Fibroblast of skin of scalp (primary cell): Measurements from ENCODE around the gene ZNF548. TPM values are rescaled to one million over a fixed set of nuclear protein-coding genes. Genes with fewer than 3 reads are reported as not detected.
A peak's percentile ranks its signal among the peaks of the same experiment; 100 is the strongest.
"Not testable (repeated sequence)": the region's sequence is repeated elsewhere in the genome, so short reads cannot be mapped to it uniquely, and the experiment has no call there.

Source experiments
- DNase-seq: peaks from one replicate; pipeline ENCODE4 v3.0.0-alpha.2; 2013
- polyA plus RNA-seq, 2 experiments: library from polyadenylated mRNA; unstranded; fragments of 120-200 nt; gene quantifications; one replicate each; pipeline ENCODE4 v1.2.1, GENCODE V29; 2013; ENCODE audit not compliant: insufficient read length in 2 of 2

Gene ZNF548
- polyA plus RNA-seq (2013, experiment 1 of 2; ENCODE audit: insufficient read length) = 8.5 TPM
- 7.8 TPM for polyA plus RNA-seq (2013, experiment 2 of 2; ENCODE audit: insufficient read length)

DNA sequence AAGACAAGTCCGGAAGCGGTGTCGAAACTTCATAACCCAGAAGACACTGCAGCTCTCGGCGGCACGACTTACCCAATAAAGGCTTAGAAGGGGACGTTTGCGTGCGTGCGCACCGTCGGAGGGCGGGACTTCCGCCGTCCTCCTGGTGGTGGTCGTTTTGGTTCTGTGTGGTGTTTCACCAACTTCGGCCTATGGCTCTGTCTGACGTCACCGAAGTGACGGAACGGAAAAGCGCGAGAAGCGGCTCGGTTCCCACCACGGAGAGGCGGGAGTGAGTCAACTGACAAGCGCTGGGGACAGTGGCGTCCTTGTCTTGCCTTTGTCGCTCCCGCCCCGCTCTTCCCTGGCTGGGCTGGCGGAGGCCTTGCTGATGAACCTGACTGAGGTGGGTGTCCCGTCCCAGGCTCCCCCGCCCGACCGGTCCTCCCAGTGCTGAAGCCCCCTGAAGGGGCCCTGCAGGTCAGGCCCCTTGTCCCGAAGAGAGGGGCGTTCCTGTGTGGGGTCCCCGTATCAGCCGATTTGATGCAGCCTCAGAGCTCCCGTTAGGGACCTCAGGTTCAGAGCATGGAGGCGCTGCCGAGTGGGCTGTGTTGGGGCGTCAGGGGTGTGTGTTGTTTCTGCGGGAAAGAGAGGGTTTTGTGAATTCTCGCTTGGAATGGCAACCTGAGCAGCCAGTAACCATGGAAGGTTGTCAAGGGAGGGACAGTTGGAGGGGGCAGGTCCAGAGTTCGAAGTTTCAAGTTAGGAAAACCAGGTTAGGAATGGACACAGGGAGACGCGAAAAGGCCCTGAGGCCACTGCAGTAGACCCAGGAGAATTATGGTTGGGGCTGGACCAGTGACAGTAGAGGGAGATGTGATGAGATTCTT lies at the start of gene ZNF548:
TSS of gene ZNF548 (plus strand) at position 125 of the 869 bp plus-strand sequence. CDS start at position 371, 246 bp downstream.
- peak; percentile 100 for DNase-seq

GRCh38 chr19:57342582-57342981 lies 47.1 kb upstream of the ZNF548 start:
- no peak for DNase-seq

- peak; percentile 42 for DNase-seq
Observed at GRCh38 chr19:57348136-57348535, 41.5 kb upstream of the ZNF548 start.

- peak; percentile 98 for DNase-seq
Observed at GRCh38 chr19:57350877-57351805, 38.5 kb upstream of the ZNF548 start, which contains the start of gene ZNF304. Gene ZNF304 (plus strand): TSS chr19:57351271. CDS start chr19:57351665, 394 bp downstream.

DNA sequence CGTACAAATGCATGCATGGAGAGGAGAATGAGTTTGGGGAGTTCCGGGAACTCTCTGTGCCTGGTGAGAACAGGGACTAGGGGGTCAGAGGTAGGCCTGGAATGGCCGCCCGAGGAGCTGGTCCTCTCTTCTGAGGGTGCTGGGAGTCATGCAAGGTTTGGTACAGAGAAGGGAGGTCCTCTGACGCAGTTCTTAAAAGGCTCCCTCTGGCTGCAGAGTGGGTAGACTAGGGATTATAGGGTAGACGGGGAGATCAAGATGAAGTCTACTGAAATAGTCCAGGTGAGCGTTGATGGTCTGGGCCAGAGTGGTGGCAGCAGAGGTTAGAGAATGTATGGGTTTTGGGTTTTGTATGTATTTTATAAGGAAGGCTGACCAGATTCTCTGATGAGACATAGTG lies 37.8 kb upstream of the ZNF548 start:
- DNase-seq = no peak

GRCh38 chr19:57355916-57356315 lies 33.7 kb upstream of the ZNF548 start:
- DNase-seq = no peak

DNA sequence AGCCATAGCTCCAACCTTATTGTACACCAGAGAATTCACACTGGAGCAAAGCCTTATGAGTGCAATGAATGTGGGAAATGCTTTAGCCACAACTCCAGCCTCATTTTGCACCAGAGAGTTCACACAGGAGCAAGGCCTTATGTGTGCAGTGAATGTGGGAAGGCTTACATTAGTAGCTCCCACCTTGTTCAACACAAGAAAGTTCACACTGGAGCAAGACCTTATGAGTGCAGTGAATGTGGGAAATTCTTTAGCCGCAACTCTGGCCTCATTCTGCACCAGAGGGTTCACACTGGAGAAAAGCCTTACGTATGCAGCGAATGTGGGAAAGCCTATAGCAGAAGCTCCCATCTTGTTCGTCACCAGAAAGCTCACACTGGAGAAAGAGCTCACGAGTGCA lies 32.2 kb upstream of the ZNF548 start:
- no peak for DNase-seq

DNA sequence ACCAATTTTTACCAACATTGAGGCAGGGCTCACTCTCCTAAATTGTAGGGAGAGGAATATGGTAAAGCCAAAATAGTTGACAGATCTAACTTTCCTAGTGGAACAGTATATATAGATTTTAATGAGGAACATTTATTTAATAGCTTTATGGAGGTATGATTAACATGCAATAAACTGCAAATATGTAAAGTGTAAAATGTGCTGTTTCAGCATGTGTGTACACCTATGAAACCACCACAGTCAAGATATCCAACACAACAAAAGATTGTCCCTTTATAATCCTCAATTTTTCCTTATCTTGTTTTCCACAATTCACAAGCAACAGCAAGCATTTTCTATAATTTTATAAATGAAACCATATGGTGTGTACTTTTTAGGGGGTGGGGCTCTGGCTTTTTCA lies 30.4 kb upstream of the ZNF548 start:
- no peak for DNase-seq

DNA sequence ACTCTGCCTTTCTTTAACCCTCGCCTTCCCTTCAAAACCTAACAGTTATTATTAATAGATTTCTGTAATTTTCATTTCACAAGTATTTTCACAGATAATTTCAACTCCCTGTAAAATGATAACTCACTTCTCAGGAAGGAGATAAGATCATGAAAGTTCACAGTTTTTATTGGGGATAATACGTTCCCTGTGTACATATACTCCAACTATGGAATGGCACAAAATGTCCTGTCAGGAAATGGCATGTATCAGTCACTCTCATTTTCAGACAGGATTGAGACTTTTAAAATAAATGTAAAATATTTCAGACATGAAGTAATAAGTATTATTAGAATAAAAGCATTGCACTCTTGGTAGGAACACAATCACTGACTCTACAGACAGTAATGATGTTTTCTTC lies 27.2 kb upstream of the ZNF548 start:
- DNase-seq = no peak

- peak; percentile 100 for DNase-seq
Observed at GRCh38 chr19:57362997-57363687, 26.5 kb upstream of the ZNF548 start, which contains the start of the genes TRAPPC2B and ZNF547. Gene TRAPPC2B (plus strand): TSS chr19:57363551. CDS start chr19:57364834, 1,283 bp downstream. Gene ZNF547 (plus strand): TSS chr19:57363551. CDS start chr19:57368556, 5,005 bp downstream.

DNA sequence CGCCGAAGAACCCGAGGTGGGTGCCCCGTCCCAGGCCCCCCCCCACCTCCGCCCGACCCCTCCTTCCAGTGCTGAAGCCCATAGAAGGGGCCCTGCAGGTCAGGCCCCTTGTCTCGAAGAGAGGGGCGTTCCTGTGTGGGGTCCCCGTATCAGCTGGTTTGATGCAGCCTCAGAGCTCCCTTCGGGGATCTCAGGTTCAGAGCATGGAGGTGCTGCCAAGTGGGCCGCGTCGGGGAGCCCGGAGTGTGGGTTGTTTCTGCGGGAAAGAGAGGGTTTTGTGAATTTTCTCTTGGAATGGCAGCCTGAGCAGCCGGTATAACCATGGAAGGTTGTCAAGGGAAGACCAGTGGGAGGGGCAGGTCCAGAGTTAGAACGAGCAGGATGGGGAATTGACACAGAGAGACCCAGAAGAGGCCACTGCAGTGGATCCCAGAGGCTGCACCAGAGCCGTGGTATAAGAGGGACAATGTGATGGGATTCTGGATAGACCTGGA lies 25.9 kb upstream of the ZNF548 start:
- no peak for DNase-seq

DNA sequence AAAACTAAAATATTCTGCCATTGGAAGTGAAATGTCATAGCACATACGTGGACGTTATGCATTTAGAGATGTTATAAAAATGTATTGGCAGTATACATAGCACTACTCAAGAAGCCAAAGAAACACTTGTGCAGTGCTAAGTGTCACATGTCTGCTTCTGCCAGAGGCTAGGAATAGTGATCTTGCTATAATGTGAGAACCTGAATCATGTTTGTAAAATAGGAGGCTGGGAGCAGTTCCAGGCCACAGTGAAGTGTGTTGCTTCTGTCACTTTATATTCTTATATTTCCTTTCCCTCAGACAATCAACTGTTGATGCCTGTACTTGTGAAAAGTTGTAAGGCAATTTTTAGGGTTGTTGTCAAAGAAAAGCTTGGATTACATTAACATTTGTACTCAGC lies 22.9 kb upstream of the ZNF548 start:
- DNase-seq = no peak

- no peak for DNase-seq
Observed at GRCh38 chr19:57374179-57374578, 15.5 kb upstream of the ZNF548 start.

- not testable (repeated sequence) for DNase-seq
Observed at GRCh38 chr19:57374647-57375046, 15.0 kb upstream of the ZNF548 start.

- DNase-seq = no peak
Observed at GRCh38 chr19:57376151-57376550, 13.5 kb upstream of the ZNF548 start.

DNA sequence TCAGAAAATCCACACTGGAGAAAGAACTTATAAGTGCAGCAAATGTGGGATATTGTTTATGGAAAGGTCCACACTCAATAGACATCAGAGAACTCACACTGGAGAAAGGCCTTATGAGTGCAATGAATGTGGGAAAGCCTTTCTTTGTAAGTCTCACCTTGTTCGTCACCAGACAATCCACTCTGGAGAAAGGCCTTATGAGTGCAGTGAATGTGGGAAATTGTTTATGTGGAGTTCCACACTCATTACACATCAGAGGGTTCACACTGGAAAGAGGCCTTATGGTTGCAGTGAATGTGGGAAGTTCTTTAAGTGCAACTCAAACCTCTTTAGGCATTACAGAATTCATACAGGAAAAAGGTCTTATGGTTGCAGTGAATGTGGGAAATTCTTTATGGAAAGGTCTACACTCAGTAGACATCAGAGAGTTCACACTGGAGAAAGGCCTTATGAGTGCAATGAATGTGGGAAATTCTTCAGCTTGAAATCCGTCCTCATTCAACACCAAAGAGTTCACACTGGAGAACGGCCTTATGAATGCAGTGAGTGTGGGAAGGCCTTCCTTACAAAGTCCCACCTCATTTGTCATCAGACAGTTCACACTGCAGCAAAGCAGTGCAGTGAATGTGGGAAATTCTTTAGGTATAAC lies 12.0 kb upstream of the ZNF548 start:
- no peak for DNase-seq

DNA sequence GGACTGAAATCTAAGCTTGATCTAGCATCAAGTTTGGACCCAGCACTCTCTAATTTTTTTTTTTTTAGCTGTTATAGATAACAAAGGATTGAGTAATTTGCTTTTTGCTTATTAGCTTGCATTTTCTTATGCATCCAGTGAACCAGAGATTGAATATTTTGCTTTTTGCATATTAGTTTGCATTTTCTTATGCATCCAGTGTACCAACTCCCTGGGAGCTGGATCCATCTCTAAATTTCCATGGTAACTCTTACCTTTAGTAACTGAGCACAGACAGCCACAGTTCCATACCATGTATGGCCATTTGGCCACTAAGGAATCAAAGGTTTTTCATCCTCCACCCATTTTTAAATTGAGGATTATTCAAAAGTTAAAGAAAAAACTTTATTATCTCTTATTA lies 8.7 kb upstream of the ZNF548 start:
- no peak for DNase-seq

- DNase-seq = no peak
Observed at GRCh38 chr19:57382806-57383488, 6.7 kb upstream of the ZNF548 start.

DNA sequence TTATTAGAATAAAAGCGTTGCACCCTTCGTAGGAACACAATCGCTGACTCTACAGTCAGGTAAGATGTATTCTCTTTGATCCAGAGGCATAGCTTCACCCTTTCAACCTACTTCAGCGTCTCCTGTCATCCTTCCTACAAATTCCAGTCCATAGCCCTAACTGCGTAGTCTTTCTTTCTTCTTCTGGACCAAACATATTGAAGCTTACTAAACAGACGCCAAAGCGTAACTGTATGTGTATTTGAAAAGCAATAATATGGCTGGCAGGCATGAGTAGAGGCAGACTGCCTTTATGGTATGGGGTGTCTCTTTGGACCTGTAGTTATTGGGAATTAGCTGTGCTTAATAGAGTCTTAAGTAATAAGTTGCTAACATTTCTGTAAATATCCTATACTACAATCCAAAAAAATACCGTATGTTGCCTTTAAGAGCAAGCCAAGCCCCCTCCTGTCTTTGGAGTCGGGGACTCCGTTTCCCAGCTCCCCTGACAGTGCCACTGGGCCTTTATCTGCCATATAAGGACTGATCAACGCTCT lies 392 bp upstream of the ZNF548 start:
- DNase-seq = no peak

DNA sequence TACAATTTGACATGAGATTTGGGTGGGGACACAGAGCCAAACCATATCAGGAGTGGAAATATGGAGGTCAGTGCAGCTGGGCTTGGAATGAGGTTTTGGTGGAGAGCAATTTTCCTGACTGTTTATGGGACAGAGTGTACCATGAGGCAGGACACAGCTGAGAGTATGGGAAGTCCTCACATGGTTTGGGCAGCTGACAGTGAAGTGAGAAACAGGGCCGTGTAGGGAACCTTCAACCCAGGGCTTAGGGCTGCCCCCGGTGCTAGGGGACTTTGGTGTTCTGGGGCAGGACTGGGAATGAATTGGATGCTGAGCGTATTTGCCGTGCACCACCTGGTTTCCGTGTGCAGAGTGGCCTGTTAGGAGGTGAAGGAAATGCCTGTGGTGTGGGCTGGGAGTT lies 6.1 kb downstream of the ZNF548 start:
- DNase-seq = no peak

DNA sequence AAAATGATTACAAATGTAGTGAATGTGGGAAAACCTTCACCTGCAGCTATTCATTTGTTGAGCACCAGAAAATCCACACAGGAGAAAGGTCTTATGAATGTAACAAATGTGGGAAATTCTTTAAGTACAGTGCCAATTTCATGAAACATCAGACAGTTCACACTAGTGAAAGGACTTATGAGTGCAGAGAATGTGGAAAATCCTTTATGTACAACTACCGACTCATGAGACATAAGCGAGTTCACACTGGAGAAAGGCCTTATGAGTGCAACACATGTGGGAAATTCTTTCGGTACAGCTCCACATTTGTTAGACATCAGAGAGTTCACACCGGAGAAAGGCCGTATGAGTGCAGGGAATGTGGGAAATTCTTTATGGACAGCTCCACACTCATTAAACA lies 9.2 kb downstream of the ZNF548 start:
- no peak for DNase-seq
